ENCODE data around the gene ADGRG6.
A peak's percentile ranks its signal among the peaks of the same experiment; 100 is the strongest.
"Not testable (repeated sequence)": the region's sequence is repeated elsewhere in the genome, so short reads cannot be mapped to it uniquely, and the experiment has no call there.

Gene ADGRG6

DNA sequence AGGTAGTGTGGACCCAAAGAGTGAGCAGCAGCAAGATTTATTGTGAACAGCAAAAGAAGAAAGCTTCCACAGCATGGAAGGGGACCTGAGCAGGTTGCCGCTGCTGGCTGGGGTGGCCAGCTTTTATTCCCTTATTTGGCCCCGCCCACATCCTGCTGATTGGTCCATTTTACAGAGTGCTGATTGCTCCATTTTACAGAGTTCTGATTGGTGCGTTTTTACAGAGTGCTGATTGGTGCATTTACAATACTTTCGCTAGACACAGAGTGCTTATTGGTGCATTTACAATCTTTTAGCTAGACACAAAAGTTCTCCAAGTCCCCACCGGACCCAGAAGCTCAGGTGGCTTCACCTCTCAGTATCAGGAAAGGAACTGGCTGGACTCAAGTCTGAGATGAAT lies 149.0 kb downstream of the ADGRG6 start:
- DNase-seq; H3K23ac ChIP-seq (ENCODE audit: low read length in 2 of 2); H2BK12ac ChIP-seq (ENCODE audit: low read length in 2 of 2); H3K4me2 ChIP-seq (ENCODE audit: low read length, poor library complexity, severe bottlenecking); H4K8ac ChIP-seq (ENCODE audit: low read length); H3K36me3 ChIP-seq (ENCODE audit: control insufficient read depth in 1 of 2, insufficient read depth in 2 of 2, low read depth in 1 of 2, low read length in 2 of 2); H3K18ac ChIP-seq (ENCODE audit: low read depth in 1 of 2, low read length in 2 of 2); H3K27me3 ChIP-seq (ENCODE audit: control insufficient read depth in 1 of 2, insufficient read depth in 1 of 2, low read length in 2 of 2); H3K4me1 ChIP-seq (ENCODE audit: control insufficient read depth, insufficient read depth, low read depth, low read length); H3K4me3 ChIP-seq (ENCODE audit: insufficient read depth in 1 of 2, low read depth in 1 of 2, low read length in 2 of 2); H4K91ac ChIP-seq (ENCODE audit: low read length); H3K79me1 ChIP-seq (replicated peaks; ENCODE audit: low read length, poor library complexity, severe bottlenecking); H3K9me3 ChIP-seq (ENCODE audit: control insufficient read depth, low read length); H3K14ac ChIP-seq (ENCODE audit: low read length in 2 of 2); H2BK15ac ChIP-seq (ENCODE audit: low read depth, poor library complexity, severe bottlenecking); H3K9ac ChIP-seq (ENCODE audit: low read length); H2BK120ac ChIP-seq (ENCODE audit: low read depth, low read length); H2BK5ac ChIP-seq (ENCODE audit: low read depth, low read length, poor library complexity, severe bottlenecking); H3K27ac ChIP-seq (ENCODE audit: low read length, poor library complexity, severe bottlenecking); H3K4ac ChIP-seq (ENCODE audit: low read depth in 1 of 2, low read length in 2 of 2); H2AFZ ChIP-seq (ENCODE audit: low read depth, low read length); H2AK5ac ChIP-seq (ENCODE audit: low read length, severe bottlenecking): not testable (repeated sequence)
- 99% methylated on average over 5 of the region's 5 CpGs for WGBS

DNA sequence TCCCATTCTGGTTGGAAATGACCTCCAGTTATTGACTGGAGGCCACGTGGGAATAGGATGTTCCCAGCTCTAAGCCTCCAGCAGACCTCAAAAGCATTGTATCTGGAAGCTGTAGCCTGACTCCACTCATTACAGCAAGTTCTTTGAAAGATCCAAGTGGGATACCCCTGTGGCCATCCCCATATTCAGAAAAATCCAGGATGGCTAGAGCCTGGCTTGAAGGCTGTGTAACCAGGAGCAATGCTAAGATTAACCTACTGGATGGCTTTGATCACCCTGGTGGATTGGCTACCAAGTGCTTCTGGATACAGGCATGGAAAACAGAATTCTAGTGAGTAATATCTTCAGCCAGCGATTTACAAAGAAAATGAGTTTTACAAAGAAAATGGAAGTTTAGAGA lies 151.2 kb downstream of the ADGRG6 start:
- Histone ChIP-seq H3K18ac (ENCODE audit: low read depth in 1 of 2, low read length in 2 of 2) (no peak overlapping the region), H3K4ac (ENCODE audit: low read depth in 1 of 2, low read length in 2 of 2) (no peak overlapping the region), H4K91ac (ENCODE audit: low read length) (no peak overlapping the region), H2AFZ (ENCODE audit: low read depth, low read length) (no peak overlapping the region), H3K23ac (ENCODE audit: low read length in 2 of 2) (no peak overlapping the region), H2BK5ac (ENCODE audit: low read depth, low read length, poor library complexity, severe bottlenecking) (no peak overlapping the region), H3K4me2 (ENCODE audit: low read length, poor library complexity, severe bottlenecking) (no peak overlapping the region), H2AK5ac (ENCODE audit: low read length, severe bottlenecking) (no peak overlapping the region), H4K8ac (ENCODE audit: low read length) (no peak overlapping the region), H2BK120ac (ENCODE audit: low read depth, low read length) (peak overlapping the region; percentile 34), H2BK15ac (ENCODE audit: low read depth, poor library complexity, severe bottlenecking) (no peak overlapping the region), H3K9me3 (ENCODE audit: control insufficient read depth, low read length) (no peaks in the 10 kb centered on the region), H3K27me3 (ENCODE audit: control insufficient read depth in 1 of 2, insufficient read depth in 1 of 2, low read length in 2 of 2) (no peaks in the 10 kb centered on the region), H3K36me3 (ENCODE audit: control insufficient read depth in 1 of 2, insufficient read depth in 2 of 2, low read depth in 1 of 2, low read length in 2 of 2) (peaks cover 0 to 4% of the 10 kb centered on the region in 2 experiments), H3K14ac (ENCODE audit: low read length in 2 of 2) (no peak overlapping the region), H3K4me1 (ENCODE audit: control insufficient read depth, insufficient read depth, low read depth, low read length) (peaks cover 2% of the 10 kb centered on the region), H3K27ac (ENCODE audit: low read length, poor library complexity, severe bottlenecking) (no peak overlapping the region), H2BK12ac (ENCODE audit: low read length in 2 of 2) (no peak overlapping the region), H3K4me3 (ENCODE audit: insufficient read depth in 1 of 2, low read depth in 1 of 2, low read length in 2 of 2) (no peak overlapping the region), H3K9ac (ENCODE audit: low read length) (no peak overlapping the region), H3K79me1 (replicated peaks; ENCODE audit: low read length, poor library complexity, severe bottlenecking) (no peaks in the 10 kb centered on the region)
- DNase-seq, result no peak
- WGBS, result 92% methylated on average over 1 of the region's 2 CpGs

- not testable (repeated sequence) for H3K4me3 ChIP-seq (ENCODE audit: insufficient read depth in 1 of 2, low read depth in 1 of 2, low read length in 2 of 2); H2BK120ac ChIP-seq (ENCODE audit: low read depth, low read length); H3K27me3 ChIP-seq (ENCODE audit: control insufficient read depth in 1 of 2, insufficient read depth in 1 of 2, low read length in 2 of 2); H3K9me3 ChIP-seq (ENCODE audit: control insufficient read depth, low read length); H3K4me2 ChIP-seq (ENCODE audit: low read length, poor library complexity, severe bottlenecking); H3K14ac ChIP-seq (ENCODE audit: low read length in 2 of 2); H3K9ac ChIP-seq (ENCODE audit: low read length); H2BK15ac ChIP-seq (ENCODE audit: low read depth, poor library complexity, severe bottlenecking); H2BK12ac ChIP-seq (ENCODE audit: low read length in 2 of 2); H3K27ac ChIP-seq (ENCODE audit: low read length, poor library complexity, severe bottlenecking); H3K36me3 ChIP-seq (ENCODE audit: control insufficient read depth in 1 of 2, insufficient read depth in 2 of 2, low read depth in 1 of 2, low read length in 2 of 2); H3K4me1 ChIP-seq (ENCODE audit: control insufficient read depth, insufficient read depth, low read depth, low read length); H2BK5ac ChIP-seq (ENCODE audit: low read depth, low read length, poor library complexity, severe bottlenecking); H2AFZ ChIP-seq (ENCODE audit: low read depth, low read length); H3K4ac ChIP-seq (ENCODE audit: low read depth in 1 of 2, low read length in 2 of 2); H3K79me1 ChIP-seq (replicated peaks; ENCODE audit: low read length, poor library complexity, severe bottlenecking); H2AK5ac ChIP-seq (ENCODE audit: low read length, severe bottlenecking); H4K8ac ChIP-seq (ENCODE audit: low read length); H3K18ac ChIP-seq (ENCODE audit: low read depth in 1 of 2, low read length in 2 of 2); H3K23ac ChIP-seq (ENCODE audit: low read length in 2 of 2); H4K91ac ChIP-seq (ENCODE audit: low read length)
- DNase-seq, result peak; percentile 15
- 89% methylated on average over 1 of the region's 1 CpG for WGBS
Observed at GRCh38 chr6:142454196-142454595, 152.4 kb downstream of the ADGRG6 start.

- H3K4me2 ChIP-seq (ENCODE audit: low read length, poor library complexity, severe bottlenecking); H3K9ac ChIP-seq (ENCODE audit: low read length); H3K23ac ChIP-seq (ENCODE audit: low read length in 2 of 2); H3K14ac ChIP-seq (ENCODE audit: low read length in 2 of 2); DNase-seq; H3K36me3 ChIP-seq (ENCODE audit: control insufficient read depth in 1 of 2, insufficient read depth in 2 of 2, low read depth in 1 of 2, low read length in 2 of 2); H2BK5ac ChIP-seq (ENCODE audit: low read depth, low read length, poor library complexity, severe bottlenecking); H2AFZ ChIP-seq (ENCODE audit: low read depth, low read length); H4K91ac ChIP-seq (ENCODE audit: low read length); H2AK5ac ChIP-seq (ENCODE audit: low read length, severe bottlenecking); H3K79me1 ChIP-seq (replicated peaks; ENCODE audit: low read length, poor library complexity, severe bottlenecking); H3K18ac ChIP-seq (ENCODE audit: low read depth in 1 of 2, low read length in 2 of 2); H4K8ac ChIP-seq (ENCODE audit: low read length); H3K27ac ChIP-seq (ENCODE audit: low read length, poor library complexity, severe bottlenecking); H2BK120ac ChIP-seq (ENCODE audit: low read depth, low read length); H3K4me3 ChIP-seq (ENCODE audit: insufficient read depth in 1 of 2, low read depth in 1 of 2, low read length in 2 of 2); H2BK12ac ChIP-seq (ENCODE audit: low read length in 2 of 2); H3K4ac ChIP-seq (ENCODE audit: low read depth in 1 of 2, low read length in 2 of 2); H3K9me3 ChIP-seq (ENCODE audit: control insufficient read depth, low read length); H3K4me1 ChIP-seq (ENCODE audit: control insufficient read depth, insufficient read depth, low read depth, low read length); H2BK15ac ChIP-seq (ENCODE audit: low read depth, poor library complexity, severe bottlenecking); H3K27me3 ChIP-seq (ENCODE audit: control insufficient read depth in 1 of 2, insufficient read depth in 1 of 2, low read length in 2 of 2): not testable (repeated sequence)
- WGBS, result no CpG with 5 or more reads among the region's 2 CpGs
Observed at GRCh38 chr6:142454848-142455247, 153.0 kb downstream of the ADGRG6 start.
